SW480 (cell line): ENCODE results near the gene SLC23A3.

ENCODE experiments used
- DNase-seq: peaks from one replicate; pipeline ENCODE4 v3.0.0-alpha.2; 2016; ENCODE audit warnings: low spot score

Gene SLC23A3

GRCh38 chr2:219175928-219176817, 6.3 kb upstream of the SLC23A3 start:
- peak; percentile 47 for DNase-seq

GRCh38 chr2:219175486-219175885, 5.7 kb upstream of the SLC23A3 start:
- DNase-seq: no peak

GRCh38 chr2:219174801-219175200, 5.0 kb upstream of the SLC23A3 start:
- DNase-seq: no peak

GRCh38 chr2:219174146-219174545, 4.3 kb upstream of the SLC23A3 start:
- no peak for DNase-seq

GRCh38 chr2:219173176-219173575, 3.3 kb upstream of the SLC23A3 start:
- no peak for DNase-seq

GRCh38 chr2:219172231-219173154, 2.7 kb upstream of the SLC23A3 start:
- DNase-seq: no peak

GRCh38 chr2:219171231-219171651, 1.4 kb upstream of the SLC23A3 start:
- DNase-seq: peak; percentile 36

GRCh38 chr2:219168932-219169331, 897 bp downstream of the SLC23A3 start:
- DNase-seq: no peak

- no peak for DNase-seq
Measured at GRCh38 chr2:219168526-219168925, 1.3 kb downstream of the SLC23A3 start.

GRCh38 chr2:219167997-219168396, 1.8 kb downstream of the SLC23A3 start:
- DNase-seq: no peak

GRCh38 chr2:219165058-219165911, 4.5 kb downstream of the SLC23A3 start:
- no peak for DNase-seq

GRCh38 chr2:219163156-219163555, 6.7 kb downstream of the SLC23A3 start:
- no peak for DNase-seq

GRCh38 chr2:219161097-219161496, 8.7 kb downstream of the SLC23A3 start:
- DNase-seq: no peak

- peak; percentile 92 for DNase-seq
Measured at GRCh38 chr2:219160186-219161017, 9.4 kb downstream of the SLC23A3 start, which contains the start of gene NHEJ1. Gene NHEJ1 (minus strand): TSS chr2:219160815. CDS start chr2:219158362, 2,453 bp downstream.

- DNase-seq: peak; percentile 16
Measured at GRCh38 chr2:219159771-219160185, 10.1 kb downstream of the SLC23A3 start.

GRCh38 chr2:219158586-219158985, 11.2 kb downstream of the SLC23A3 start:
- no peak for DNase-seq

GRCh38 chr2:219158025-219158424, 11.8 kb downstream of the SLC23A3 start:
- DNase-seq: no peak

GRCh38 chr2:219157396-219157795, 12.4 kb downstream of the SLC23A3 start:
- DNase-seq: no peak

GRCh38 chr2:219155054-219155644, 14.7 kb downstream of the SLC23A3 start:
- DNase-seq: peak; percentile 73

GRCh38 chr2:219149667-219150066, 20.2 kb downstream of the SLC23A3 start:
- no peak for DNase-seq
